IPS DF 4.7 (cell line): ENCODE measurements around the gene BAHCC1.
A peak's percentile ranks its signal among the peaks of the same experiment; 100 is the strongest.

ENCODE experiments used
- DNase-seq: peaks from one replicate; pipeline ENCODE4 v3.0.0-alpha.2; 2013; ENCODE audit warnings: low spot score; ENCODE audit errors: extremely low read depth

The BAHCC1 gene

GRCh38 chr17:81386646-81387099 is 8.6 kb upstream of the BAHCC1 start:
- DNase-seq = no peak

GRCh38 chr17:81387100-81388090 is 7.9 kb upstream of the BAHCC1 start:
- no peak for DNase-seq

GRCh38 chr17:81388091-81388611 is 7.1 kb upstream of the BAHCC1 start:
- DNase-seq = no peak

- DNase-seq = no peak
Observed at GRCh38 chr17:81388612-81389367, 6.5 kb upstream of the BAHCC1 start.

GRCh38 chr17:81389585-81389984 is 5.7 kb upstream of the BAHCC1 start:
- no peak for DNase-seq

GRCh38 chr17:81390029-81390872 is 5.0 kb upstream of the BAHCC1 start:
- no peak for DNase-seq

GRCh38 chr17:81390873-81391255 is 4.4 kb upstream of the BAHCC1 start:
- DNase-seq = no peak

- no peak for DNase-seq
Observed at GRCh38 chr17:81391293-81391935, 3.8 kb upstream of the BAHCC1 start.

GRCh38 chr17:81391936-81392908 is 3.0 kb upstream of the BAHCC1 start:
- DNase-seq = no peak

- DNase-seq = no peak
Observed at GRCh38 chr17:81392909-81393654, 2.2 kb upstream of the BAHCC1 start.

- DNase-seq = peak; percentile 94
Observed at GRCh38 chr17:81393684-81394376, 1.4 kb upstream of the BAHCC1 start.

- DNase-seq = no peak
Observed at GRCh38 chr17:81394377-81394920, 808 bp upstream of the BAHCC1 start.

- no peak for DNase-seq
Observed at GRCh38 chr17:81395600-81396277, 482 bp downstream of the BAHCC1 start.

GRCh38 chr17:81396278-81396721 is 1.0 kb downstream of the BAHCC1 start:
- DNase-seq = no peak

- no peak for DNase-seq
Observed at GRCh38 chr17:81396722-81397313, 1.6 kb downstream of the BAHCC1 start.

GRCh38 chr17:81397314-81398175 is 2.3 kb downstream of the BAHCC1 start:
- no peak for DNase-seq
